GM12878 (cell line): ENCODE measurements around the gene ARHGEF16. TPM values are rescaled to one million over a fixed set of nuclear protein-coding genes. Genes with fewer than 3 reads are reported as not detected.

Source experiments
- ATAC-seq: fragments of 200-7000 bp; cut with Tn5 transposase; 3 replicates; pipeline ENCODE4 v1.9.1; 2020; ENCODE audit warnings: mild to moderate bottlenecking, moderate library complexity
- BruUV-seq: library from RNA; stranded (reverse); fragments of 400-500 nt; replicated peaks from 2 replicates; lab custom pipeline; 2021; lab: Mats Ljungman, UMichigan
- CTCF ChIA-PET: fragments of 300-600 bp; sonication (Branson Sonifier 250); formaldehyde crosslinking; extraction: SDS; loops from one replicate; lab custom pipeline; 2021; ENCODE audit warnings: inconsistent platforms; lab: Yijun Ruan, JAX
- POLR2A ChIA-PET: fragments of 350-600 bp; formaldehyde crosslinking; extraction: SDS; loops from one replicate; lab custom pipeline; 2021; ENCODE audit warnings: inconsistent platforms; lab: Charles Lee
- RAD21 ChIA-PET: fragments of 300-600 bp; sonication (Branson Sonifier 250); formaldehyde crosslinking; loops from one replicate; lab custom pipeline; 2023; ENCODE audit warnings: antibody characterized with exemption; ENCODE audit not compliant: unreplicated experiment; lab: Charles Lee
- SMC1A ChIA-PET: fragments of 300-600 bp; sonication (Branson Sonifier 250); formaldehyde crosslinking; loops from one replicate; lab custom pipeline; 2023; ENCODE audit not compliant: unreplicated experiment, uncharacterized antibody; lab: Charles Lee
- DNase-seq: peaks from one replicate; pipeline ENCODE4 v3.0.0-alpha.2; 2011; ENCODE audit warnings: low read depth, low spot score
- FAIRE-seq: peaks from 3 replicates; lab custom pipeline; 2011; peaks lifted over from hg19 to GRCh38; lab: Jason Lieb, UNC
- H2AFZ ChIP-seq: 2 replicates; pipeline ENCODE4 v1.6.0; 2011; ENCODE audit warnings: low read depth, low read length, control low read depth; ENCODE audit not compliant: control insufficient read depth
- H3K27ac ChIP-seq: 2 replicates; pipeline ENCODE4 v1.5.1; 2011; ENCODE audit warnings: control low read depth; ENCODE audit not compliant: control insufficient read depth, insufficient read depth
- H3K27me3 ChIP-seq, 2 experiments: replicated peaks in 1 of 2; 2 replicates each; pipeline versions ENCODE4 v1.6.0 to v1.6.1; 2011; ENCODE audit warnings: low read length in 1 of 2; ENCODE audit not compliant: control insufficient read depth in 2 of 2, insufficient read depth in 2 of 2
- H3K36me3 ChIP-seq, 2 experiments: 2 replicates each; pipeline ENCODE4 v1.5.1; 2011; ENCODE audit warnings: low read length in 1 of 2; ENCODE audit not compliant: control insufficient read depth in 2 of 2, insufficient read depth in 2 of 2
- H3K4me1 ChIP-seq: 2 replicates; pipeline ENCODE4 v1.6.1; 2011; ENCODE audit warnings: mild to moderate bottlenecking, low read length, moderate library complexity, mixed read lengths; ENCODE audit not compliant: control insufficient read depth, insufficient read depth
- H3K4me2 ChIP-seq: 2 replicates; pipeline ENCODE4 v1.6.0; 2011; ENCODE audit warnings: control low read depth; ENCODE audit not compliant: control insufficient read depth, insufficient read depth
- H3K4me3 ChIP-seq: fragments of 200-600 bp; sonication (generic); 2 replicates; pipeline ENCODE4 v1.5.1; 2016
- H3K79me2 ChIP-seq: 2 replicates; pipeline ENCODE4 v1.6.0; 2011; ENCODE audit warnings: low read length; ENCODE audit not compliant: control insufficient read depth, insufficient read depth
- H3K9ac ChIP-seq: 2 replicates; pipeline ENCODE4 v1.8.0; 2011; ENCODE audit warnings: low read length, control low read depth, mixed read lengths; ENCODE audit not compliant: control insufficient read depth, insufficient read depth
- H3K9me3 ChIP-seq: replicated peaks from 3 replicates; pipeline ENCODE4 v1.5.1; 2011; ENCODE audit warnings: mild to moderate bottlenecking, low read length; ENCODE audit not compliant: control insufficient read depth, insufficient read depth
- H4K20me1 ChIP-seq: 2 replicates; pipeline ENCODE4 v1.6.0; 2011; ENCODE audit not compliant: control insufficient read depth, insufficient read depth
- ETV6 ChIP-seq, 2 experiments: fragments of 450-650 bp in 1 of 2; IDR thresholded peaks in 1 of 2; conservative IDR thresholded peaks in 1 of 2; 2 replicates each; pipeline ENCODE4 v1.6.1; 2014; ENCODE audit warnings: antibody characterized with exemption in 1 of 2, borderline replicate concordance in 1 of 2, low read depth in 1 of 2, mild to moderate bottlenecking in 1 of 2, moderate library complexity in 1 of 2
- FOXM1 ChIP-seq: IDR thresholded peaks from 2 replicates; pipeline ENCODE4 v1.6.1; 2012; ENCODE audit warnings: low read depth, mild to moderate bottlenecking, inconsistent platforms, low read length, moderate library complexity
- JUND ChIP-seq: IDR thresholded peaks from 2 replicates; pipeline ENCODE4 v1.6.1; 2012; ENCODE audit warnings: low read depth, mild to moderate bottlenecking, low read length, improper control_type of control experiment, moderate library complexity
- MTA3 ChIP-seq: IDR thresholded peaks from 2 replicates; pipeline ENCODE4 v1.6.1; 2012; ENCODE audit warnings: low read length, inconsistent platforms, borderline replicate concordance
- PAX8 ChIP-seq: fragments of 450-650 bp; IDR thresholded peaks from 2 replicates; pipeline ENCODE4 v1.6.1; 2017; ENCODE audit warnings: mild to moderate bottlenecking, moderate library complexity
- REST ChIP-seq: IDR thresholded peaks from 2 replicates; pipeline ENCODE4 v1.6.1; 2012; ENCODE audit warnings: mild to moderate bottlenecking, low read depth, low read length
- WGBS: methylation state at CpG from one replicate; pipeline ENCODE4 v1.1.6; 2016; ENCODE audit warnings: low lambda C conversion rate; ENCODE audit not compliant: insufficient replicate concordance, insufficient coverage; ENCODE audit errors: missing lambda C conversion rate; 5-methylcytosine and 5-hydroxymethylcytosine counted together
- in situ Hi-C: fragments of 300-500 bp; cut with MboI; formaldehyde crosslinking; loops from 9 replicates; pipeline ENCODE4 v1.14.3; 2018; ENCODE audit warnings: mixed read lengths
- intact Hi-C: fragments of 100-400 bp; cut with micrococcal nuclease; formaldehyde crosslinking; loops from one replicate; pipeline ENCODE4 v1.14.2; 2022; ENCODE audit not compliant: unreplicated experiment
- polyA plus RNA-seq, 11 experiments: library from polyadenylated mRNA; depleted of rRNA in 4 of 11; unstranded in 6 of 11; stranded (reverse) in 5 of 11; fragments of >200 nt; fragmentation: Nextera tagmentation in 4 of 11; fragmentation: Illumina TruSeq in 1 of 11; extraction: Ambion mirVana in 4 of 11; extraction: Trizol in 1 of 11; gene quantifications; 1 replicate in 1 of 11; 2 replicates in 10 of 11; pipeline versions ENCODE4 v1.2.1 to v1.2.3, GENCODE V29; 2011 to 2016; ENCODE audit warnings: inconsistent platforms in 2 of 11, missing spikeins in 2 of 11, low read depth in 1 of 11
- total RNA-seq, 4 experiments: library from RNA; depleted of rRNA in 3 of 4; stranded (reverse); fragments of >200 nt in 3 of 4; fragmentation: Illumina TruSeq in 1 of 4; extraction: Trizol in 1 of 4; gene quantifications; 2 replicates each; pipeline versions ENCODE4 v1.2.1 to v1.2.3, GENCODE V29; 2013 to 2021
- TF ChIP-seq, protein P1 (sequence below): fragments of 450-650 bp; IDR thresholded peaks from 2 replicates; pipeline ENCODE4 v1.6.1; 2017; ENCODE audit warnings: antibody characterized with exemption, mild to moderate bottlenecking, moderate library complexity

Gene ARHGEF16
- total and polyA plus RNA-seq, 10 of the 15 experiments (the other 5 are each of a cell fraction or from before 2014, with no cell fraction given): not detected

GRCh38 chr1:3505161-3505560, 50.7 kb downstream of the ARHGEF16 start (continued):
- TF ChIP-seq REST (no peak), PAX8 (no peak)
- TF ChIP-seq, all 136 proteins: peak for 0

DNA sequence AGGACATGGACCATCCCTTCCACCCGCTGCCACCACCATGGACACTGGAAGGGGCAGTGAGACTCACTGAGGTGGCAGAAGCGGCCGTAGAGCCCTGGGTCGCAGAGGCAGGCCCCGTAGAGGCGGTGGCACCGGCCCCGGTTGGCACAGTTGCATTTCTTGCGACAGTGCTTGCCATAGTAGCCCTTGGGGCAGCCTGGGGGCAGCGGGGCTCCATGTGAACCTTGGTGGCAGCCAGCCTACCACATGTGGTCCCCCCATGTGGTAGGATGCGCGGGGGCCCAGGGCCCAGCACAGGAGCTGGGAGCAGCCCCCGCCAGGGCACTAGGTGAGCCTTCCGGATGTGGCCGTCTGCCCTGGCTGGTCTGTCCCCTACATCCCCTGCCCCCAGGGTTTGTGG, 51.6 kb downstream of the ARHGEF16 start:
- Histone ChIP-seq H3K9ac (no peak overlapping the region), H3K4me2 (no peak overlapping the region), H3K4me3 (no peak overlapping the region), H3K79me2 (no peaks in the 10 kb centered on the region), H3K4me1 (no peaks in the 10 kb centered on the region), H3K9me3 (no peaks in the 10 kb centered on the region), H3K36me3 (no peaks in the 10 kb centered on the region), H3K27me3 (no peaks in the 10 kb centered on the region), H4K20me1 (no peaks in the 10 kb centered on the region), H3K27ac (no peak overlapping the region), H2AFZ (no peak overlapping the region)
- TF ChIP-seq FOXM1: no peak
- TF ChIP-seq, protein P1, sequence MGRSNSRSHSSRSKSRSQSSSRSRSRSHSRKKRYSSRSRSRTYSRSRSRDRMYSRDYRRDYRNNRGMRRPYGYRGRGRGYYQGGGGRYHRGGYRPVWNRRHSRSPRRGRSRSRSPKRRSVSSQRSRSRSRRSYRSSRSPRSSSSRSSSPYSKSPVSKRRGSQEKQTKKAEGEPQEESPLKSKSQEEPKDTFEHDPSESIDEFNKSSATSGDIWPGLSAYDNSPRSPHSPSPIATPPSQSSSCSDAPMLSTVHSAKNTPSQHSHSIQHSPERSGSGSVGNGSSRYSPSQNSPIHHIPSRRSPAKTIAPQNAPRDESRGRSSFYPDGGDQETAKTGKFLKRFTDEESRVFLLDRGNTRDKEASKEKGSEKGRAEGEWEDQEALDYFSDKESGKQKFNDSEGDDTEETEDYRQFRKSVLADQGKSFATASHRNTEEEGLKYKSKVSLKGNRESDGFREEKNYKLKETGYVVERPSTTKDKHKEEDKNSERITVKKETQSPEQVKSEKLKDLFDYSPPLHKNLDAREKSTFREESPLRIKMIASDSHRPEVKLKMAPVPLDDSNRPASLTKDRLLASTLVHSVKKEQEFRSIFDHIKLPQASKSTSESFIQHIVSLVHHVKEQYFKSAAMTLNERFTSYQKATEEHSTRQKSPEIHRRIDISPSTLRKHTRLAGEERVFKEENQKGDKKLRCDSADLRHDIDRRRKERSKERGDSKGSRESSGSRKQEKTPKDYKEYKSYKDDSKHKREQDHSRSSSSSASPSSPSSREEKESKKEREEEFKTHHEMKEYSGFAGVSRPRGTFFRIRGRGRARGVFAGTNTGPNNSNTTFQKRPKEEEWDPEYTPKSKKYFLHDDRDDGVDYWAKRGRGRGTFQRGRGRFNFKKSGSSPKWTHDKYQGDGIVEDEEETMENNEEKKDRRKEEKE: no peak
- no peak for TF ChIP-seq JUND
- no peak for TF ChIP-seq MTA3
- TF ChIP-seq ETV6 (conservative IDR thresholded peaks at IDR 0.05 in 1 of 2, IDR thresholded peaks at IDR 0.05 in 1 of 2; ENCODE audit: borderline replicate concordance in 1 of 2, low read depth in 1 of 2): no peak
- no peak for DNase-seq
- ChIA-PET RAD21 (no interaction called here), CTCF (no interaction called here), POLR2A (no interaction called here), SMC1A (no interaction called here)
- in situ Hi-C loops: no loop called here
- WGBS: 40% methylated on average over 15 of the region's 15 CpGs
- no peak for FAIRE-seq
- no TSS peak for BruUV-seq
- intact Hi-C loops: no loop called here
- no peak for ATAC-seq
